HG02642 (cell line): ENCODE data around the gene DHCR24.
"Not testable (repeated sequence)": the region's sequence is repeated elsewhere in the genome, so short reads cannot be mapped to it uniquely, and the experiment has no call there.

Experiments
- ATAC-seq: cut with Tn5 transposase; IDR thresholded peaks from one replicate; pipeline ENCODE4 v1.9.1; 2021; ENCODE audit warnings: mild to moderate bottlenecking; ENCODE audit not compliant: unreplicated experiment, poor library complexity

DHCR24 gene

GRCh38 chr1:54889132-54889725 is 2.2 kb upstream of the DHCR24 start:
- ATAC-seq = no peak

GRCh38 chr1:54888080-54888733 is 1.2 kb upstream of the DHCR24 start:
- ATAC-seq = no peak

GRCh38 chr1:54887665-54888071 is 673 bp upstream of the DHCR24 start:
- no peak for ATAC-seq

- ATAC-seq = no peak
Observed at GRCh38 chr1:54885807-54886723, 930 bp downstream of the DHCR24 start.

GRCh38 chr1:54885237-54885679 is 1.7 kb downstream of the DHCR24 start:
- no peak for ATAC-seq

- ATAC-seq = no peak
Observed at GRCh38 chr1:54884768-54885167, 2.2 kb downstream of the DHCR24 start.

- no peak for ATAC-seq
Observed at GRCh38 chr1:54884135-54884586, 2.8 kb downstream of the DHCR24 start.

GRCh38 chr1:54883349-54884102 is 3.5 kb downstream of the DHCR24 start:
- ATAC-seq = no peak

GRCh38 chr1:54882519-54882918 is 4.5 kb downstream of the DHCR24 start:
- ATAC-seq = no peak

GRCh38 chr1:54881604-54882003 is 5.4 kb downstream of the DHCR24 start:
- not testable (repeated sequence) for ATAC-seq

- no peak for ATAC-seq
Observed at GRCh38 chr1:54879872-54880271, 7.1 kb downstream of the DHCR24 start.

GRCh38 chr1:54876814-54877213 is 10.2 kb downstream of the DHCR24 start:
- ATAC-seq = no peak

- no peak for ATAC-seq
Observed at GRCh38 chr1:54875000-54875399, 12.0 kb downstream of the DHCR24 start.

- no peak for ATAC-seq
Observed at GRCh38 chr1:54874079-54874830, 12.7 kb downstream of the DHCR24 start.

GRCh38 chr1:54872036-54872331 is 15.0 kb downstream of the DHCR24 start:
- ATAC-seq = no peak

- no peak for ATAC-seq
Observed at GRCh38 chr1:54871275-54872035, 15.5 kb downstream of the DHCR24 start.

GRCh38 chr1:54870869-54871268 is 16.1 kb downstream of the DHCR24 start:
- no peak for ATAC-seq

- ATAC-seq = no peak
Observed at GRCh38 chr1:54869173-54869851, 17.7 kb downstream of the DHCR24 start.

GRCh38 chr1:54867717-54868057 is 19.3 kb downstream of the DHCR24 start:
- no peak for ATAC-seq
